Neural cell (in vitro differentiated cells): Measurements from ENCODE around the gene RFX3. TPM values are rescaled to one million over a fixed set of nuclear protein-coding genes. Genes with fewer than 3 reads are reported as not detected.

Source experiments
- H2AFZ ChIP-seq: fragments of 200-600, 300-800 bp; sonication (generic), shearing (Covaris generic); 2 replicates; pipeline ENCODE4 v1.6.0; 2014; ENCODE audit warnings: low read depth, mild to moderate bottlenecking, antibody characterized with exemption, low read length, moderate library complexity
- H3F3A ChIP-seq: fragments of 200-600 bp; shearing (Covaris generic); 2 replicates; pipeline ENCODE4 v1.6.1; 2016; ENCODE audit warnings: mild to moderate bottlenecking, moderate library complexity, mixed read lengths, antibody characterized with exemption, low read length; ENCODE audit not compliant: insufficient read depth, poor library complexity, severe bottlenecking
- H3K27ac ChIP-seq: fragments of 200-600, 300-800 bp; sonication (generic), shearing (Covaris generic); 2 replicates; pipeline ENCODE4 v1.5.1; 2014; ENCODE audit warnings: mild to moderate bottlenecking, low read length, moderate library complexity
- H3K27me3 ChIP-seq: fragments of 300-800, 200-600 bp; sonication (generic), shearing (Covaris generic); 2 replicates; pipeline ENCODE4 v1.6.0; 2014; ENCODE audit warnings: mild to moderate bottlenecking, low read depth, low read length, moderate library complexity; ENCODE audit not compliant: insufficient read depth
- H3K36me3 ChIP-seq: fragments of 300-800, 200-600 bp; sonication (generic), shearing (Covaris generic); 2 replicates; pipeline ENCODE4 v1.5.1; 2014; ENCODE audit warnings: mild to moderate bottlenecking, antibody characterized with exemption, low read length, moderate library complexity; ENCODE audit not compliant: insufficient read depth
- H3K4me2 ChIP-seq: fragments of 300-800, 200-600 bp; sonication (generic), shearing (Covaris generic); 2 replicates; pipeline ENCODE4 v1.6.0; 2014; ENCODE audit warnings: mild to moderate bottlenecking, low read length
- H3K4me3 ChIP-seq: fragments of 300-800, 200-600 bp; sonication (generic), shearing (Covaris generic); 2 replicates; pipeline ENCODE4 v1.5.1; 2014; ENCODE audit warnings: mild to moderate bottlenecking, low read length, moderate library complexity
- H3K79me2 ChIP-seq: fragments of 200-600 bp; shearing (Covaris generic); replicated peaks from 2 replicates; pipeline ENCODE4 v1.6.0; 2014; ENCODE audit warnings: mild to moderate bottlenecking, low read length, moderate library complexity; ENCODE audit not compliant: insufficient read depth
- H3K9ac ChIP-seq: fragments of 300-800, 200-600 bp; sonication (generic), shearing (Covaris generic); 2 replicates; pipeline ENCODE4 v1.6.1; 2016; ENCODE audit warnings: mild to moderate bottlenecking, low read length, mixed read lengths
- H3K9me2 ChIP-seq: fragments of 200-600 bp; shearing (Covaris generic); 2 replicates; pipeline ENCODE4 v1.6.1; 2016; ENCODE audit warnings: mild to moderate bottlenecking, low read length, mixed read lengths; ENCODE audit not compliant: insufficient read depth
- H3K9me3 ChIP-seq: fragments of 200-600, 300-800 bp; sonication (generic), shearing (Covaris generic); 2 replicates; pipeline ENCODE4 v1.6.1; 2016; ENCODE audit warnings: mild to moderate bottlenecking, mixed run types, low read length, moderate library complexity, mixed read lengths
- H4K20me1 ChIP-seq: fragments of 200-600 bp; shearing (Covaris generic); 2 replicates; pipeline ENCODE4 v1.6.1; 2016; ENCODE audit warnings: mild to moderate bottlenecking, mixed run types; ENCODE audit not compliant: insufficient read depth
- CTCF ChIP-seq: fragments of 450-650 bp; IDR thresholded peaks from 2 replicates; pipeline ENCODE4 v1.5.1; 2014; ENCODE audit warnings: antibody characterized with exemption, mild to moderate bottlenecking, moderate library complexity; ENCODE audit not compliant: poor library complexity, severe bottlenecking
- EP300 ChIP-seq: fragments of 450-650 bp; conservative IDR thresholded peaks from 2 replicates; pipeline ENCODE4 v1.6.1; 2014; ENCODE audit warnings: antibody characterized with exemption, mild to moderate bottlenecking, moderate library complexity; ENCODE audit not compliant: poor library complexity, severe bottlenecking
- EZH2 ChIP-seq: fragments of 200-600, 300-800 bp; shearing (Covaris generic), sonication (generic); IDR thresholded peaks from 2 replicates; pipeline ENCODE4 v1.6.1; 2014; ENCODE audit warnings: antibody characterized with exemption, low read length, borderline replicate concordance, mild to moderate bottlenecking; ENCODE audit not compliant: insufficient read depth, poor library complexity, severe bottlenecking
- MXI1 ChIP-seq: fragments of 450-650 bp; conservative IDR thresholded peaks from 2 replicates; pipeline ENCODE4 v1.6.1; 2014; ENCODE audit warnings: antibody characterized with exemption, mild to moderate bottlenecking; ENCODE audit not compliant: poor library complexity, severe bottlenecking
- POLR2AphosphoS5 ChIP-seq: IDR thresholded peaks from 2 replicates; pipeline ENCODE4 v1.6.1; 2012
- RAD21 ChIP-seq: fragments of 450-650 bp; conservative IDR thresholded peaks from 2 replicates; pipeline ENCODE4 v1.6.1; 2014; ENCODE audit warnings: antibody characterized with exemption, mild to moderate bottlenecking, moderate library complexity
- REST ChIP-seq: IDR thresholded peaks from 2 replicates; pipeline ENCODE4 v1.6.1; 2012; ENCODE audit warnings: borderline replicate concordance
- SMC3 ChIP-seq: fragments of 450-650 bp; conservative IDR thresholded peaks from 2 replicates; pipeline ENCODE4 v1.6.1; 2014; ENCODE audit warnings: antibody characterized with exemption, mild to moderate bottlenecking, moderate library complexity; ENCODE audit not compliant: poor library complexity
- TAF1 ChIP-seq: IDR thresholded peaks from 2 replicates; pipeline ENCODE4 v1.6.1; 2012; ENCODE audit warnings: low read depth
- polyA plus RNA-seq: library from polyadenylated mRNA; depleted of rRNA; stranded (reverse); fragments of >200 nt; gene quantifications from 2 replicates; pipeline ENCODE4 v1.2.3, GENCODE V29; 2014

RFX3 gene
- polyA plus RNA-seq, 1 donor from 2014 or later: 27.6 TPM

- Histone ChIP-seq H3K9ac (no peak overlapping the region), H3K4me3 (no peak overlapping the region), H3K27me3 (no peaks in the 10 kb centered on the region), H2AFZ (no peak overlapping the region), H4K20me1 (no peaks in the 10 kb centered on the region), H3K27ac (no peak overlapping the region), H3K79me2 (no peaks in the 10 kb centered on the region), H3K9me3 (no peaks in the 10 kb centered on the region), H3K4me2 (no peak overlapping the region), H3K36me3 (no peaks in the 10 kb centered on the region), H3F3A (no peaks in the 10 kb centered on the region), H3K9me2 (no peaks in the 10 kb centered on the region)
- TF ChIP-seq REST (no peak), TAF1 (no peak), CTCF (no peak), EZH2 (no peak), EP300 (no peak), POLR2AphosphoS5 (no peak), RAD21 (no peak), MXI1 (no peak), SMC3 (no peak)
Observed at GRCh38 chr9:3567988-3568387, 42.2 kb upstream of the RFX3 start.

- Histone ChIP-seq H3K79me2 (no peaks in the 10 kb centered on the region), H3K27me3 (no peaks in the 10 kb centered on the region), H4K20me1 (no peaks in the 10 kb centered on the region), H3K9me2 (no peaks in the 10 kb centered on the region), H3K9ac (no peak overlapping the region), H3K36me3 (no peaks in the 10 kb centered on the region), H3K27ac (no peak overlapping the region), H2AFZ (no peak overlapping the region), H3F3A (no peaks in the 10 kb centered on the region), H3K4me2 (no peak overlapping the region), H3K4me3 (no peak overlapping the region), H3K9me3 (no peaks in the 10 kb centered on the region)
- no peak for TF ChIP-seq TAF1
- no peak for TF ChIP-seq MXI1
- TF ChIP-seq REST: no peak
- TF ChIP-seq SMC3: no peak
- TF ChIP-seq POLR2AphosphoS5: no peak
Observed at GRCh38 chr9:3553076-3553765, 27.4 kb upstream of the RFX3 start.
